ENCODE measurements around the gene KERA.

GRCh38 chr12:91040096-91040755 is 17.6 kb downstream of the KERA start:
- TF ChIP-seq ELK1 (IDR thresholded peaks at IDR 0.05; ENCODE audit: borderline replicate concordance, low read depth, low read length) = no peak
- TF ChIP-seq, protein P1, sequence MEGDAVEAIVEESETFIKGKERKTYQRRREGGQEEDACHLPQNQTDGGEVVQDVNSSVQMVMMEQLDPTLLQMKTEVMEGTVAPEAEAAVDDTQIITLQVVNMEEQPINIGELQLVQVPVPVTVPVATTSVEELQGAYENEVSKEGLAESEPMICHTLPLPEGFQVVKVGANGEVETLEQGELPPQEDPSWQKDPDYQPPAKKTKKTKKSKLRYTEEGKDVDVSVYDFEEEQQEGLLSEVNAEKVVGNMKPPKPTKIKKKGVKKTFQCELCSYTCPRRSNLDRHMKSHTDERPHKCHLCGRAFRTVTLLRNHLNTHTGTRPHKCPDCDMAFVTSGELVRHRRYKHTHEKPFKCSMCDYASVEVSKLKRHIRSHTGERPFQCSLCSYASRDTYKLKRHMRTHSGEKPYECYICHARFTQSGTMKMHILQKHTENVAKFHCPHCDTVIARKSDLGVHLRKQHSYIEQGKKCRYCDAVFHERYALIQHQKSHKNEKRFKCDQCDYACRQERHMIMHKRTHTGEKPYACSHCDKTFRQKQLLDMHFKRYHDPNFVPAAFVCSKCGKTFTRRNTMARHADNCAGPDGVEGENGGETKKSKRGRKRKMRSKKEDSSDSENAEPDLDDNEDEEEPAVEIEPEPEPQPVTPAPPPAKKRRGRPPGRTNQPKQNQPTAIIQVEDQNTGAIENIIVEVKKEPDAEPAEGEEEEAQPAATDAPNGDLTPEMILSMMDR (conservative IDR thresholded peaks at IDR 0.05; ENCODE audit: low read depth, low read length) = no peak
- no peak for TF ChIP-seq POLR2A (IDR thresholded peaks at IDR 0.05; ENCODE audit: low read depth, low read length)
- no peak for TF ChIP-seq MAZ (IDR thresholded peaks at IDR 0.05; ENCODE audit: borderline replicate concordance, low read depth, low read length)
- no peak for TF ChIP-seq SMC3 (IDR thresholded peaks at IDR 0.05; ENCODE audit: low read depth, low read length)
- no peak for TF ChIP-seq RCOR1 (IDR thresholded peaks at IDR 0.05; ENCODE audit: insufficient replicate concordance, low read length)
- TF ChIP-seq BHLHE40 (IDR thresholded peaks at IDR 0.05; ENCODE audit: low read depth, low read length) = no peak
- no peak for TF ChIP-seq RFX5 (IDR thresholded peaks at IDR 0.05; ENCODE audit: low read depth, low read length)
- no peak for TF ChIP-seq MAFK (IDR thresholded peaks at IDR 0.05; ENCODE audit: low read depth, low read length)
- TF ChIP-seq USF2 (IDR thresholded peaks at IDR 0.05; ENCODE audit: low read depth, low read length) = no peak
- peak; percentile 31 for TF ChIP-seq CEBPB (IDR thresholded peaks at IDR 0.05; ENCODE audit: low read depth, low read length)
- no peak for TF ChIP-seq CHD1 (IDR thresholded peaks at IDR 0.05; ENCODE audit: low read depth, low read length)

Measured in IMR-90 (cell line).